Breast epithelium (tissue), 3 donors: ENCODE data around the gene ZNF609.

Experiments used
- POLR2A ChIP-seq: fragments of 450-650 bp; IDR thresholded peaks from one replicate; pipeline ENCODE4 v1.6.1; 2016; ENCODE audit warnings: antibody characterized with exemption, mild to moderate bottlenecking, moderate library complexity
- POLR2AphosphoS5 ChIP-seq, 3 donors: sonication (generic); formaldehyde crosslinking; IDR thresholded peaks; one replicate each; pipeline ENCODE4 v1.6.1; 2017; ENCODE audit warnings: antibody characterized with exemption in 3 of 3
- TF ChIP-seq, protein P1 (sequence below), 3 donors: fragments of 450-650 bp; IDR thresholded peaks; one replicate each; pipeline ENCODE4 v1.5.1; 2016 to 2017; ENCODE audit warnings: antibody characterized with exemption in 3 of 3, mild to moderate bottlenecking in 3 of 3, moderate library complexity in 3 of 3

- TF ChIP-seq, protein P1, sequence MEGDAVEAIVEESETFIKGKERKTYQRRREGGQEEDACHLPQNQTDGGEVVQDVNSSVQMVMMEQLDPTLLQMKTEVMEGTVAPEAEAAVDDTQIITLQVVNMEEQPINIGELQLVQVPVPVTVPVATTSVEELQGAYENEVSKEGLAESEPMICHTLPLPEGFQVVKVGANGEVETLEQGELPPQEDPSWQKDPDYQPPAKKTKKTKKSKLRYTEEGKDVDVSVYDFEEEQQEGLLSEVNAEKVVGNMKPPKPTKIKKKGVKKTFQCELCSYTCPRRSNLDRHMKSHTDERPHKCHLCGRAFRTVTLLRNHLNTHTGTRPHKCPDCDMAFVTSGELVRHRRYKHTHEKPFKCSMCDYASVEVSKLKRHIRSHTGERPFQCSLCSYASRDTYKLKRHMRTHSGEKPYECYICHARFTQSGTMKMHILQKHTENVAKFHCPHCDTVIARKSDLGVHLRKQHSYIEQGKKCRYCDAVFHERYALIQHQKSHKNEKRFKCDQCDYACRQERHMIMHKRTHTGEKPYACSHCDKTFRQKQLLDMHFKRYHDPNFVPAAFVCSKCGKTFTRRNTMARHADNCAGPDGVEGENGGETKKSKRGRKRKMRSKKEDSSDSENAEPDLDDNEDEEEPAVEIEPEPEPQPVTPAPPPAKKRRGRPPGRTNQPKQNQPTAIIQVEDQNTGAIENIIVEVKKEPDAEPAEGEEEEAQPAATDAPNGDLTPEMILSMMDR (IDR thresholded peaks at IDR 0.05): no peak
- TF ChIP-seq POLR2A: no peak
- no peak for TF ChIP-seq POLR2AphosphoS5 (IDR thresholded peaks at IDR 0.05)
Observed at GRCh38 chr15:64589435-64590084, 129.2 kb downstream of the ZNF609 start.
